H9 (cell line): ENCODE measurements around the gene SRGAP3. TPM values are rescaled to one million over a fixed set of nuclear protein-coding genes. Genes with fewer than 3 reads are reported as not detected.

Source experiments
- DNase-seq: peaks from one replicate; pipeline ENCODE4 v3.0.0-alpha.2; 2017
- H2AFZ ChIP-seq: one replicate; pipeline ENCODE4 v1.6.1; 2013; ENCODE audit warnings: mild to moderate bottlenecking, low read length, control low read depth, moderate library complexity
- H2AK5ac ChIP-seq: 2 replicates; pipeline ENCODE4 v1.6.1; 2013; ENCODE audit warnings: low read length, control low read depth, mixed read lengths; ENCODE audit not compliant: insufficient read length
- H2BK120ac ChIP-seq: one replicate; pipeline ENCODE4 v1.6.1; 2013; ENCODE audit warnings: low read depth, mild to moderate bottlenecking, low read length, control low read depth, inconsistent platforms; ENCODE audit not compliant: poor library complexity, severe bottlenecking
- H2BK12ac ChIP-seq: 2 replicates; pipeline ENCODE4 v1.6.1; 2013; ENCODE audit warnings: low read length, control low read depth, mixed read lengths, low read depth; ENCODE audit not compliant: insufficient read length
- H2BK15ac ChIP-seq: 2 replicates; pipeline ENCODE4 v1.6.1; 2013; ENCODE audit warnings: low read depth, low read length, control low read depth
- H2BK20ac ChIP-seq: one replicate; pipeline ENCODE4 v1.6.1; 2013; ENCODE audit warnings: low read depth, mild to moderate bottlenecking, low read length, control low read depth, inconsistent platforms; ENCODE audit not compliant: poor library complexity, severe bottlenecking
- H2BK5ac ChIP-seq: 2 replicates; pipeline ENCODE4 v1.6.1; 2013; ENCODE audit warnings: low read length, control low read depth, mixed read lengths; ENCODE audit not compliant: insufficient read length
- H3K14ac ChIP-seq: 2 replicates; pipeline ENCODE4 v1.6.1; 2013; ENCODE audit warnings: low read length, control low read depth; ENCODE audit not compliant: insufficient read depth
- H3K18ac ChIP-seq: 2 replicates; pipeline ENCODE4 v1.6.1; 2013; ENCODE audit warnings: low read depth, mild to moderate bottlenecking, mixed read lengths, low read length, control low read depth; ENCODE audit not compliant: insufficient read length
- H3K23ac ChIP-seq: 2 replicates; pipeline ENCODE4 v1.6.1; 2013; ENCODE audit warnings: low read length, control low read depth, mixed read lengths, low read depth; ENCODE audit not compliant: insufficient read length
- H3K23me2 ChIP-seq: 2 replicates; pipeline ENCODE4 v1.6.1; 2013; ENCODE audit warnings: low read depth, mild to moderate bottlenecking, mixed read lengths, low read length, control low read depth; ENCODE audit not compliant: insufficient read length, poor library complexity, severe bottlenecking
- H3K27ac ChIP-seq: 2 replicates; pipeline ENCODE4 v1.5.1; 2013; ENCODE audit warnings: low read length, control low read depth, mixed read lengths, low read depth; ENCODE audit not compliant: insufficient read length
- H3K27me3 ChIP-seq: 2 replicates; pipeline ENCODE4 v1.6.1; 2013; ENCODE audit warnings: low read length, control low read depth, inconsistent platforms; ENCODE audit not compliant: insufficient read depth
- H3K4ac ChIP-seq: 2 replicates; pipeline ENCODE4 v1.6.1; 2013; ENCODE audit warnings: low read depth, mild to moderate bottlenecking, control low read depth, inconsistent platforms, low read length, moderate library complexity
- H3K4me1 ChIP-seq: 2 replicates; pipeline ENCODE4 v1.6.1; 2013; ENCODE audit warnings: low read length, control low read depth, inconsistent platforms; ENCODE audit not compliant: insufficient read depth
- H3K4me2 ChIP-seq: 2 replicates; pipeline ENCODE4 v1.6.1; 2013; ENCODE audit warnings: low read length, control low read depth, mixed read lengths; ENCODE audit not compliant: insufficient read length, insufficient read depth
- H3K56ac ChIP-seq: 2 replicates; pipeline ENCODE4 v1.6.1; 2013; ENCODE audit warnings: low read depth, mild to moderate bottlenecking, mixed read lengths, low read length, control low read depth; ENCODE audit not compliant: insufficient read length
- H3K79me1 ChIP-seq: 2 replicates; pipeline ENCODE4 v1.6.1; 2013; ENCODE audit warnings: low read depth, mild to moderate bottlenecking, moderate library complexity, low read length, control low read depth, inconsistent platforms; ENCODE audit not compliant: insufficient read depth, poor library complexity, severe bottlenecking
- H3K79me2 ChIP-seq: 2 replicates; pipeline ENCODE4 v1.6.1; 2013; ENCODE audit warnings: low read length, control low read depth, inconsistent platforms; ENCODE audit not compliant: insufficient read depth
- H3K9ac ChIP-seq: 2 replicates; pipeline ENCODE4 v1.6.1; 2013; ENCODE audit warnings: low read length, control low read depth, mixed read lengths; ENCODE audit not compliant: insufficient read length; ENCODE audit errors: extremely low read depth
- H3K9me3 ChIP-seq: one replicate; pipeline ENCODE4 v1.6.1; 2013; ENCODE audit warnings: low read depth, low read length, inconsistent platforms; ENCODE audit not compliant: control insufficient read depth
- H3T11ph ChIP-seq: one replicate; pipeline ENCODE4 v1.6.1; 2013; ENCODE audit warnings: mild to moderate bottlenecking, low read length, control low read depth, inconsistent platforms
- H4K20me1 ChIP-seq: one replicate; pipeline ENCODE4 v1.6.1; 2013; ENCODE audit not compliant: control insufficient read depth, insufficient read length, insufficient read depth
- H4K5ac ChIP-seq: 2 replicates; pipeline ENCODE4 v1.6.1; 2013; ENCODE audit warnings: low read depth, mild to moderate bottlenecking, mixed read lengths, low read length, control low read depth; ENCODE audit not compliant: insufficient read length
- H4K8ac ChIP-seq: replicated peaks from 2 replicates; pipeline ENCODE4 v1.6.1; 2013; ENCODE audit warnings: low read length, control low read depth, mixed read lengths, low read depth; ENCODE audit not compliant: insufficient read length
- H4K91ac ChIP-seq: 2 replicates; pipeline ENCODE4 v1.6.1; 2013; ENCODE audit warnings: low read depth, mild to moderate bottlenecking, moderate library complexity, mixed read lengths, low read length, control low read depth; ENCODE audit not compliant: insufficient read length
- H3K27ac Mint-ChIP-seq, 3 experiments: 2 replicates in 2 of 3; 3 replicates in 1 of 3; pipeline ENCODE4 v1.8.0; 2020 to 2021; ENCODE audit warnings: mixed read lengths in 3 of 3, mild to moderate bottlenecking in 1 of 3, moderate library complexity in 1 of 3
- H3K27me3 Mint-ChIP-seq: 2 replicates; pipeline ENCODE4 v1.8.0; 2021; ENCODE audit warnings: low read depth, mild to moderate bottlenecking, moderate library complexity, mixed read lengths
- H3K36me3 Mint-ChIP-seq, 3 experiments: 2 replicates in 2 of 3; 3 replicates in 1 of 3; pipeline ENCODE4 v1.8.0; 2020 to 2021; ENCODE audit warnings: low read depth in 3 of 3, mixed read lengths in 3 of 3; ENCODE audit not compliant: insufficient read depth in 1 of 3
- H3K4me1 Mint-ChIP-seq, 2 experiments: 2 replicates each; pipeline ENCODE4 v1.8.0; 2020; ENCODE audit warnings: mixed read lengths in 2 of 2
- H3K4me3 Mint-ChIP-seq, 2 experiments: 2 replicates in 1 of 2; 3 replicates in 1 of 2; pipeline ENCODE4 v1.8.0; 2020 to 2021; ENCODE audit warnings: mild to moderate bottlenecking in 2 of 2, mixed read lengths in 2 of 2, moderate library complexity in 1 of 2
- H3K9me3 Mint-ChIP-seq, 2 experiments: 2 replicates in 1 of 2; 3 replicates in 1 of 2; pipeline ENCODE4 v1.8.0; 2020; ENCODE audit warnings: mild to moderate bottlenecking in 2 of 2, mixed read lengths in 2 of 2, moderate library complexity in 1 of 2
- WGBS: extraction: QIAGEN DNeasy Blood & Tissue Kit; methylation state at CpG from one replicate; pipeline ENCODE4 v1.1.7; 2013; ENCODE audit warnings: missing lambda C conversion rate, low lambda C conversion rate, mixed read lengths; ENCODE audit not compliant: insufficient read length; ENCODE audit errors: extremely low coverage; 5-methylcytosine and 5-hydroxymethylcytosine counted together
- total RNA-seq: library from RNA; stranded (reverse); gene quantifications from 2 replicates; pipeline ENCODE4 v1.2.1, GENCODE V29; 2021
- TF ChIP-seq, protein P1 (sequence below): fragments of 200-600 bp; sonication (generic); conservative IDR thresholded peaks from 3 replicates; pipeline ENCODE4 v1.8.0; 2021; ENCODE audit warnings: antibody characterized with exemption, mild to moderate bottlenecking

SRGAP3 gene
- total RNA-seq, 1 experiment from 2014 or later: 3.4 TPM

DNA sequence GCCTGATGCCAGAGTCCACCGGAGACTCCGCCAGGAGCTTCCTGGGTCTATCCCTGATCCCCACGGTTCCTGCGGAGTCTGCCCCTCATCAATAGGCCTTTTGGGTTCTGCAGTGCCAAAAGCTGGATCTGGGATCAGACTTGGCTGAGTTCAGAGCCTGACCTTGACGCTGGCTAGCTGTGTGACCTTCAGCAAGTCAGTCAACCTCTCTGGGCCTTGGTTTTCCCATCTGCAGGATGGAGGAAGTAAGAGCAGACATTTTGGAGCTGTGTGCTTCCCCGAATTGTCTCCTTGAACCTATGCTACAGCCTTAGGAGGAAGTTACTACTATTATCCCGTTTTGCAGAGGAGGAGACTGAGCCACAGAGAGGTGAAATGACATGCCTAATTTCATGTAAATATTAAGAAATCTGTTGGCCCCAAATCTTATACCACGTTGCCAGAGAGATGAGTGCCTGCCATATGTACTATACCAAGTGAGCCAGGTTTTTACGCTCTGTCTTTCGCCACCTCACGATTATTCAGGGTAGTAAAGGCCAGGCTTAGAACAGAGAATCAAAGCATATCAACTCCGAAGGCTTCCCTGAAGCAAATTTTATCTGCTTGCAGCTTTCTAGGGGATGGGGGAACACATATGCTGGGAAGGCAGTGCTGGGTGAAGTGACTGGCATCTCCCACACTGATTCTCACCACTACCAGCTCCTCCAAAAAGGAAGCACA lies 112.5 kb downstream of the SRGAP3 start:
- no peak overlapping the region for H3K27ac Mint-ChIP-seq
- H3K27me3 Mint-ChIP-seq: peaks cover 33% of the 10 kb centered on the region
- Histone ChIP-seq H4K8ac (no peak overlapping the region), H3K18ac (peak overlapping the region; percentile 33), H3K23ac (no peak overlapping the region), H3K56ac (no peak overlapping the region), H3K79me2 (no peaks in the 10 kb centered on the region), H3K27ac (no peak overlapping the region), H3K9ac (no peak overlapping the region), H4K20me1 (no peaks in the 10 kb centered on the region), H2BK5ac (no peak overlapping the region), H3K4me2 (peak overlapping the region; percentile 71), H2BK12ac (no peak overlapping the region), H3K4me1 (no peaks in the 10 kb centered on the region; the same call in 1 of the 2 replicates), H3T11ph (no peak overlapping the region), H3K23me2 (peaks cover 3% of the 10 kb centered on the region), H2BK120ac (no peak overlapping the region), H3K4ac (no peak overlapping the region), H3K27me3 (peaks cover 2% of the 10 kb centered on the region; the same call in 1 of the 2 replicates), H2BK15ac (no peak overlapping the region), H3K9me3 (no peaks in the 10 kb centered on the region), H2BK20ac (no peak overlapping the region), H2AFZ (no peak overlapping the region), H2AK5ac (no peak overlapping the region), H3K79me1 (no peaks in the 10 kb centered on the region), H4K91ac (no peak overlapping the region), H4K5ac (no peak overlapping the region), H3K14ac (peak overlapping the region; percentile 21; the same call in 1 of the 2 replicates)
- peaks cover 0 to 8% of the 10 kb centered on the region in 2 experiments; a peak in 4 of 5 replicates for H3K9me3 Mint-ChIP-seq
- TF ChIP-seq, protein P1, sequence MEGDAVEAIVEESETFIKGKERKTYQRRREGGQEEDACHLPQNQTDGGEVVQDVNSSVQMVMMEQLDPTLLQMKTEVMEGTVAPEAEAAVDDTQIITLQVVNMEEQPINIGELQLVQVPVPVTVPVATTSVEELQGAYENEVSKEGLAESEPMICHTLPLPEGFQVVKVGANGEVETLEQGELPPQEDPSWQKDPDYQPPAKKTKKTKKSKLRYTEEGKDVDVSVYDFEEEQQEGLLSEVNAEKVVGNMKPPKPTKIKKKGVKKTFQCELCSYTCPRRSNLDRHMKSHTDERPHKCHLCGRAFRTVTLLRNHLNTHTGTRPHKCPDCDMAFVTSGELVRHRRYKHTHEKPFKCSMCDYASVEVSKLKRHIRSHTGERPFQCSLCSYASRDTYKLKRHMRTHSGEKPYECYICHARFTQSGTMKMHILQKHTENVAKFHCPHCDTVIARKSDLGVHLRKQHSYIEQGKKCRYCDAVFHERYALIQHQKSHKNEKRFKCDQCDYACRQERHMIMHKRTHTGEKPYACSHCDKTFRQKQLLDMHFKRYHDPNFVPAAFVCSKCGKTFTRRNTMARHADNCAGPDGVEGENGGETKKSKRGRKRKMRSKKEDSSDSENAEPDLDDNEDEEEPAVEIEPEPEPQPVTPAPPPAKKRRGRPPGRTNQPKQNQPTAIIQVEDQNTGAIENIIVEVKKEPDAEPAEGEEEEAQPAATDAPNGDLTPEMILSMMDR: no peak
- no peak for DNase-seq
- no CpG with 5 or more reads among the region's 12 CpGs for WGBS
- peaks cover 15 to 16% of the 10 kb centered on the region in 2 experiments for H3K4me1 Mint-ChIP-seq
- H3K4me3 Mint-ChIP-seq: peak overlapping the region; percentile 54 to 72; a peak in 4 of 5 replicates
- H3K36me3 Mint-ChIP-seq: peaks cover 0 to 8% (median 3%) of the 10 kb centered on the region in 3 experiments; a peak in 3 of 7 replicates
